K562 (cell line): ENCODE data around the gene IL37. TPM values are rescaled to one million over a fixed set of nuclear protein-coding genes. Genes with fewer than 3 reads are reported as not detected.

Experiments used
- ATAC-seq: fragments of 200-7000 bp; cut with Tn5 transposase; 3 replicates; pipeline ENCODE4 v1.9.1; 2020; ENCODE audit warnings: moderate library complexity
- BruUV-seq: library from RNA; stranded (reverse); fragments of 400-500 nt; replicated peaks from 2 replicates; lab custom pipeline; 2021; lab: Mats Ljungman, UMichigan
- CTCF ChIA-PET: fragments of 300-600 bp; formaldehyde crosslinking; extraction: SDS; loops from one replicate; lab custom pipeline; 2021; ENCODE audit warnings: low intra/inter-chr PET ratio; lab: Yijun Ruan, JAX
- POLR2A ChIA-PET: fragments of 300-600, 350-650 bp; sonication (Branson Sonifier 250); formaldehyde crosslinking; extraction: SDS; loops from one replicate; lab custom pipeline; 2021; ENCODE audit warnings: antibody characterized with exemption, inconsistent platforms; lab: Yijun Ruan, JAX
- DNase-seq, 4 experiments: peaks; one replicate each; pipeline versions ENCODE4 v3.0.0 to v3.0.0-alpha.2; 2011 to 2018; ENCODE audit warnings: low spot score in 3 of 4, mixed read lengths in 3 of 4; ENCODE audit errors: extremely low read depth in 1 of 4
- FAIRE-seq: peaks from 2 replicates; lab custom pipeline; 2011; peaks lifted over from hg19 to GRCh38; lab: Jason Lieb, UNC
- H2AFZ ChIP-seq: 2 replicates; pipeline ENCODE4 v1.6.0; 2011; ENCODE audit warnings: low read depth, low read length, control low read depth, inconsistent platforms
- H3K27ac ChIP-seq: fragments of 200-600 bp; 3 replicates; pipeline ENCODE4 v1.8.0; 2011; ENCODE audit warnings: low read depth, mild to moderate bottlenecking, control low read depth, inconsistent platforms, low read length, moderate library complexity, mixed read lengths; ENCODE audit errors: extremely low read depth
- H3K27me3 ChIP-seq, 2 experiments: fragments of 300-600 bp in 1 of 2; 2 replicates in 1 of 2; 3 replicates in 1 of 2; pipeline versions ENCODE4 v1.6.0 to v1.8.0; 2011; ENCODE audit warnings: inconsistent platforms in 2 of 2, low read length in 2 of 2, mild to moderate bottlenecking in 1 of 2, mixed read lengths in 1 of 2, moderate library complexity in 1 of 2; ENCODE audit not compliant: control insufficient read depth in 2 of 2, insufficient read depth in 2 of 2
- H3K36me3 ChIP-seq: fragments of 300-600 bp; 3 replicates; pipeline ENCODE4 v1.8.0; 2011; ENCODE audit warnings: mild to moderate bottlenecking, low read length, inconsistent platforms; ENCODE audit not compliant: control insufficient read depth, insufficient read depth
- H3K4me1 ChIP-seq, 2 experiments: fragments of 200-600 bp in 1 of 2; replicated peaks in 1 of 2; 2 replicates in 1 of 2; 3 replicates in 1 of 2; pipeline versions ENCODE4 v1.5.1 to v1.8.0; 2011; ENCODE audit warnings: inconsistent platforms in 2 of 2, low read length in 2 of 2, mild to moderate bottlenecking in 1 of 2, mixed read lengths in 1 of 2, moderate library complexity in 1 of 2; ENCODE audit not compliant: control insufficient read depth in 2 of 2, insufficient read depth in 2 of 2
- H3K4me2 ChIP-seq: 2 replicates; pipeline ENCODE4 v1.6.1; 2011; ENCODE audit warnings: low read length, control low read depth, inconsistent platforms, mixed read lengths; ENCODE audit not compliant: insufficient read depth
- H3K4me3 ChIP-seq: fragments of 200-600 bp; sonication (generic), shearing (Covaris generic); 2 replicates; pipeline ENCODE4 v1.5.1; 2016; ENCODE audit warnings: control low read depth, inconsistent platforms
- H3K79me2 ChIP-seq: fragments of 200-600 bp; 3 replicates; pipeline ENCODE4 v1.8.0; 2011; ENCODE audit warnings: low read length, inconsistent platforms; ENCODE audit not compliant: control insufficient read depth, insufficient read depth
- H3K9ac ChIP-seq, 2 experiments: 2 replicates each; pipeline versions ENCODE4 v1.6.0 to v1.6.1; 2011; ENCODE audit warnings: low read depth in 2 of 2, low read length in 2 of 2, control low read depth in 1 of 2, inconsistent platforms in 1 of 2, mild to moderate bottlenecking in 1 of 2, mixed read lengths in 1 of 2; ENCODE audit not compliant: insufficient read depth in 1 of 2
- H3K9me1 ChIP-seq: one replicate; pipeline ENCODE4 v1.6.0; 2011; ENCODE audit warnings: inconsistent platforms, mild to moderate bottlenecking, low read length, moderate library complexity; ENCODE audit not compliant: control insufficient read depth, insufficient read depth
- H3K9me3 ChIP-seq: replicated peaks from 2 replicates; pipeline ENCODE4 v1.5.1; 2011; ENCODE audit warnings: low read depth, low read length, inconsistent platforms; ENCODE audit not compliant: control insufficient read depth, insufficient read depth
- H4K20me1 ChIP-seq: replicated peaks from 2 replicates; pipeline ENCODE4 v1.6.1; 2011; ENCODE audit warnings: low read length, inconsistent platforms, mixed read lengths; ENCODE audit not compliant: control insufficient read depth, insufficient read depth
- CBFA2T2 ChIP-seq: fragments of 450-650 bp; conservative IDR thresholded peaks from 2 replicates; pipeline ENCODE4 v1.6.1; 2017; ENCODE audit warnings: mild to moderate bottlenecking
- GATAD2B ChIP-seq: fragments of 450-650 bp; IDR thresholded peaks from 2 replicates; pipeline ENCODE4 v1.6.1; 2017; ENCODE audit warnings: mild to moderate bottlenecking, borderline replicate concordance
- RBM39 ChIP-seq: fragments of 200-400 bp; formaldehyde crosslinking; optimal IDR thresholded peaks from 2 replicates; pipeline ENCODE3; 2018; ENCODE audit warnings: low read depth, low read length
- SMAD2 ChIP-seq: fragments of 150-350 bp; IDR thresholded peaks from 2 replicates; pipeline ENCODE4 v1.6.1; 2014; ENCODE audit warnings: low read depth, mild to moderate bottlenecking, low read length
- ZNF551 ChIP-seq: fragments of 250-450 bp; sonication (Bioruptor Pico); IDR thresholded peaks from 2 replicates; pipeline ENCODE4 v1.5.0; 2021; ENCODE audit warnings: mild to moderate bottlenecking, moderate library complexity
- ZNF609 ChIP-seq: sonication (generic); formaldehyde crosslinking; IDR thresholded peaks from 2 replicates; pipeline ENCODE4 v1.8.1; 2023; ENCODE audit warnings: missing genetic modification reagents, mild to moderate bottlenecking, borderline replicate concordance
- ZNF717 ChIP-seq: fragments of 250-450 bp; sonication (Bioruptor Pico); IDR thresholded peaks from 2 replicates; pipeline ENCODE4 v1.5.0; 2021
- WGBS: fragments of 100-300 bp; shearing (Covaris generic); methylation state at CpG from one replicate; pipeline ENCODE4 v1.1.6; 2016; ENCODE audit warnings: low coverage, mixed read lengths; ENCODE audit not compliant: insufficient coverage; ENCODE audit errors: missing lambda C conversion rate; 5-methylcytosine and 5-hydroxymethylcytosine counted together
- in situ Hi-C: fragments of 300-500 bp; cut with MboI; formaldehyde crosslinking; loops from 4 replicates; pipeline ENCODE4 v1.15.0; 2018; ENCODE audit warnings: inconsistent platforms, mixed read lengths
- intact Hi-C: fragments of 100-400 bp; cut with micrococcal nuclease; formaldehyde crosslinking; loops from 2 replicates; pipeline ENCODE4 v1.14.2; 2022
- polyA plus RNA-seq, 8 experiments: library from polyadenylated mRNA; depleted of rRNA in 4 of 8; stranded (reverse) in 5 of 8; unstranded in 3 of 8; fragments of >200 nt; fragmentation: Nextera tagmentation in 2 of 8; fragmentation: Illumina TruSeq in 1 of 8; extraction: Ambion mirVana in 2 of 8; extraction: Trizol in 1 of 8; gene quantifications; 2 replicates each; pipeline versions ENCODE4 v1.2.1 to v1.2.3, GENCODE V29; 2011 to 2014; ENCODE audit warnings: inconsistent platforms in 1 of 8, missing spikeins in 1 of 8
- total RNA-seq, 7 experiments: library from RNA; depleted of rRNA in 6 of 7; stranded (reverse); fragments of >200 nt in 6 of 7; fragmentation: Illumina TruSeq in 2 of 7; extraction: Trizol in 2 of 7; gene quantifications; 2 replicates each; pipeline versions ENCODE4 v1.2.1 to v1.2.3, GENCODE V29; 2011 to 2021; ENCODE audit warnings: low replicate concordance in 1 of 7
- TF ChIP-seq, protein P1 (sequence below): sonication (generic); formaldehyde crosslinking; IDR thresholded peaks from 2 replicates; pipeline ENCODE4 v1.8.0; 2022; ENCODE audit warnings: mild to moderate bottlenecking, missing genetic modification reagents
- TF ChIP-seq, protein P2 (sequence below), 2 experiments: fragments of 450-650 bp in 1 of 2; IDR thresholded peaks; 2 replicates each; pipeline ENCODE4 v1.6.1; 2011 to 2017; ENCODE audit warnings: low read depth in 2 of 2, antibody characterized with exemption in 1 of 2, borderline replicate concordance in 1 of 2, low read length in 1 of 2, mild to moderate bottlenecking in 1 of 2, mixed read lengths in 1 of 2; ENCODE audit not compliant: control insufficient read depth in 1 of 2

The IL37 gene
- total and polyA plus RNA-seq, 9 of the 15 experiments (the other 6 are each of a cell fraction or from before 2014, with no cell fraction given), result not detected

DNA sequence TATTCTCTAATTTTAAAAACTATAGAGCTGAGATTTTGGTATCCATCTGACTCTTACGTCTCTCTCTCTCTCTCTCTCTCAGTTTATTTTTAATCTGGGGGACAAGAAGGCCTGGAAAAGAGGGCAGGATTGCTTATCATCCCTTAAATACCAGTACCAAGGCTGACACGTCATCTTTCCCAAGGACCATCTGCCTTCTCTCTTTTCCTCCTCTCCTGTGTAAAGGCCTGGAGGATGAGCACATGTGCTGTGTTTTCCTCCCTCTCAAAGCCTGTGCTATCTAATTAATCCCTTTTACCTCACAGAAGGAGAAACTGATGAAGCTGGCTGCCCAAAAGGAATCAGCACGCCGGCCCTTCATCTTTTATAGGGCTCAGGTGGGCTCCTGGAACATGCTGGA, 7.3 kb downstream of the IL37 start (continued):
- TF ChIP-seq, protein P1, sequence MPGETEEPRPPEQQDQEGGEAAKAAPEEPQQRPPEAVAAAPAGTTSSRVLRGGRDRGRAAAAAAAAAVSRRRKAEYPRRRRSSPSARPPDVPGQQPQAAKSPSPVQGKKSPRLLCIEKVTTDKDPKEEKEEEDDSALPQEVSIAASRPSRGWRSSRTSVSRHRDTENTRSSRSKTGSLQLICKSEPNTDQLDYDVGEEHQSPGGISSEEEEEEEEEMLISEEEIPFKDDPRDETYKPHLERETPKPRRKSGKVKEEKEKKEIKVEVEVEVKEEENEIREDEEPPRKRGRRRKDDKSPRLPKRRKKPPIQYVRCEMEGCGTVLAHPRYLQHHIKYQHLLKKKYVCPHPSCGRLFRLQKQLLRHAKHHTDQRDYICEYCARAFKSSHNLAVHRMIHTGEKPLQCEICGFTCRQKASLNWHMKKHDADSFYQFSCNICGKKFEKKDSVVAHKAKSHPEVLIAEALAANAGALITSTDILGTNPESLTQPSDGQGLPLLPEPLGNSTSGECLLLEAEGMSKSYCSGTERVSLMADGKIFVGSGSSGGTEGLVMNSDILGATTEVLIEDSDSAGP (CRISPR knock-in tag), result no peak
- TF ChIP-seq RBM39 (no peak), SMAD2 (no peak)

GRCh38 chr2:112919086-112919485, 8.1 kb downstream of the IL37 start:
- Histone ChIP-seq H3K4me1 (peaks cover 4 to 9% of the 10 kb centered on the region in 2 experiments; a peak in 3 of 5 replicates), H3K9me3 (no peaks in the 10 kb centered on the region), H3K9me1 (no peaks in the 10 kb centered on the region), H3K4me2 (no peak overlapping the region), H3K9ac (no peak overlapping the region), H3K27ac (no peak overlapping the region), H4K20me1 (no peaks in the 10 kb centered on the region), H2AFZ (no peak overlapping the region), H3K79me2 (no peaks in the 10 kb centered on the region), H3K27me3 (peaks cover 0 to 25% of the 10 kb centered on the region in 2 experiments; a peak in 4 of 5 replicates), H3K4me3 (no peak overlapping the region), H3K36me3 (no peaks in the 10 kb centered on the region)
- ATAC-seq (no peak), DNase-seq (no peak), FAIRE-seq (no peak)
- POLR2A ChIA-PET, result interaction anchor here (1.3 kb wide), 1 partner anchor 334 kb away, joined by 3 read pairs; the partner anchor contains the start of gene CHCHD5
- intact Hi-C loops, result no loop called here
- TF ChIP-seq GATAD2B, result no peak
- TF ChIP-seq, protein P2, sequence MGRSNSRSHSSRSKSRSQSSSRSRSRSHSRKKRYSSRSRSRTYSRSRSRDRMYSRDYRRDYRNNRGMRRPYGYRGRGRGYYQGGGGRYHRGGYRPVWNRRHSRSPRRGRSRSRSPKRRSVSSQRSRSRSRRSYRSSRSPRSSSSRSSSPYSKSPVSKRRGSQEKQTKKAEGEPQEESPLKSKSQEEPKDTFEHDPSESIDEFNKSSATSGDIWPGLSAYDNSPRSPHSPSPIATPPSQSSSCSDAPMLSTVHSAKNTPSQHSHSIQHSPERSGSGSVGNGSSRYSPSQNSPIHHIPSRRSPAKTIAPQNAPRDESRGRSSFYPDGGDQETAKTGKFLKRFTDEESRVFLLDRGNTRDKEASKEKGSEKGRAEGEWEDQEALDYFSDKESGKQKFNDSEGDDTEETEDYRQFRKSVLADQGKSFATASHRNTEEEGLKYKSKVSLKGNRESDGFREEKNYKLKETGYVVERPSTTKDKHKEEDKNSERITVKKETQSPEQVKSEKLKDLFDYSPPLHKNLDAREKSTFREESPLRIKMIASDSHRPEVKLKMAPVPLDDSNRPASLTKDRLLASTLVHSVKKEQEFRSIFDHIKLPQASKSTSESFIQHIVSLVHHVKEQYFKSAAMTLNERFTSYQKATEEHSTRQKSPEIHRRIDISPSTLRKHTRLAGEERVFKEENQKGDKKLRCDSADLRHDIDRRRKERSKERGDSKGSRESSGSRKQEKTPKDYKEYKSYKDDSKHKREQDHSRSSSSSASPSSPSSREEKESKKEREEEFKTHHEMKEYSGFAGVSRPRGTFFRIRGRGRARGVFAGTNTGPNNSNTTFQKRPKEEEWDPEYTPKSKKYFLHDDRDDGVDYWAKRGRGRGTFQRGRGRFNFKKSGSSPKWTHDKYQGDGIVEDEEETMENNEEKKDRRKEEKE (IDR thresholded peaks at IDR 0.05; ENCODE audit: borderline replicate concordance in 1 of 2, control insufficient read depth in 1 of 2, low read depth in 2 of 2, low read length in 1 of 2), result no peak
- no peak for TF ChIP-seq ZNF551 (CRISPR knock-in tag)
- no peak for TF ChIP-seq CBFA2T2
- TF ChIP-seq ZNF717 (CRISPR knock-in tag), result no peak
- TF ChIP-seq ZNF609 (CRISPR knock-in tag), result no peak
- no peak for TF ChIP-seq SMAD2
- in situ Hi-C loops, result no loop called here
- BruUV-seq, result no TSS peak
- CTCF ChIA-PET, result no interaction called here
- WGBS, result 9% methylated on average over 1 of the region's 1 CpG
